ENCODE data around the gene OXTR.

The OXTR gene

GRCh38 chr3:8712045-8712907 is 57.1 kb downstream of the OXTR start:
- DNase-seq (ENCODE audit: low read depth) = no peak

- DNase-seq (ENCODE audit: low read depth) = no peak
Observed at GRCh38 chr3:8709801-8710507, 59.5 kb downstream of the OXTR start.

GRCh38 chr3:8709287-8709686 is 60.1 kb downstream of the OXTR start:
- no peak for DNase-seq (ENCODE audit: low read depth)

GRCh38 chr3:8705575-8705974 is 63.8 kb downstream of the OXTR start:
- no peak for DNase-seq (ENCODE audit: low read depth)

- DNase-seq (ENCODE audit: low read depth) = no peak
Observed at GRCh38 chr3:8702560-8702959, 66.9 kb downstream of the OXTR start.
